T-helper 2 cell treated with Interferon-gamma antibody and Interleukin-4, amounts not matched to agents 5 μg/mL and 100 μg/mL, for 36 hours (primary cell): Measurements from ENCODE around the gene TNFAIP3.
A peak's percentile ranks its signal among the peaks of the same experiment; 100 is the strongest.

ENCODE experiments used
- DNase-seq: peaks from one replicate; pipeline ENCODE4 v3.0.0; 2021; ENCODE audit warnings: low spot score
- H3K27ac Mint-ChIP-seq: one replicate; pipeline ENCODE4 v1.8.0; 2021; ENCODE audit warnings: mild to moderate bottlenecking, mixed read lengths
- H3K27me3 Mint-ChIP-seq: one replicate; pipeline ENCODE4 v1.8.0; 2021; ENCODE audit warnings: low read depth, mixed read lengths
- H3K36me3 Mint-ChIP-seq: one replicate; pipeline ENCODE4 v1.8.0; 2021; ENCODE audit warnings: low read depth, mixed read lengths
- H3K4me1 Mint-ChIP-seq: one replicate; pipeline ENCODE4 v1.8.0; 2021; ENCODE audit warnings: low read depth, mixed read lengths
- H3K4me3 Mint-ChIP-seq: one replicate; pipeline ENCODE4 v1.8.0; 2022; ENCODE audit warnings: mild to moderate bottlenecking, moderate library complexity, mixed read lengths
- H3K9me3 Mint-ChIP-seq: one replicate; pipeline ENCODE4 v1.8.0; 2021; ENCODE audit warnings: mixed read lengths

Gene TNFAIP3

GRCh38 chr6:137873273-137873762 is 6.3 kb downstream of the TNFAIP3 start:
- peak; percentile 93 for DNase-seq
- H3K9me3 Mint-ChIP-seq = no peaks in the 10 kb centered on the region
- H3K36me3 Mint-ChIP-seq = peaks cover 76% of the 10 kb centered on the region
- H3K27ac Mint-ChIP-seq = peak overlapping the region; percentile 87
- H3K27me3 Mint-ChIP-seq = no peaks in the 10 kb centered on the region
- peak overlapping the region; percentile 87 for H3K4me3 Mint-ChIP-seq
- peaks cover 63% of the 10 kb centered on the region for H3K4me1 Mint-ChIP-seq

- Mint-ChIP-seq H3K4me3 (peak overlapping the region; percentile 87), H3K9me3 (no peaks in the 10 kb centered on the region), H3K36me3 (peaks cover 79% of the 10 kb centered on the region), H3K27me3 (no peaks in the 10 kb centered on the region), H3K4me1 (peaks cover 58% of the 10 kb centered on the region), H3K27ac (peak overlapping the region; percentile 2)
- DNase-seq = no peak
Observed at GRCh38 chr6:137874204-137875057, 7.4 kb downstream of the TNFAIP3 start.

- Mint-ChIP-seq H3K4me1 (peaks cover 53% of the 10 kb centered on the region), H3K36me3 (peaks cover 80% of the 10 kb centered on the region), H3K9me3 (no peaks in the 10 kb centered on the region), H3K4me3 (peak overlapping the region; percentile 32), H3K27me3 (no peaks in the 10 kb centered on the region), H3K27ac (peak overlapping the region; percentile 9)
- DNase-seq = no peak
Observed at GRCh38 chr6:137875058-137875520, 8.0 kb downstream of the TNFAIP3 start.

GRCh38 chr6:137875606-137876005 is 8.5 kb downstream of the TNFAIP3 start:
- Mint-ChIP-seq H3K9me3 (no peaks in the 10 kb centered on the region), H3K36me3 (peaks cover 84% of the 10 kb centered on the region), H3K27ac (peak overlapping the region; percentile 57), H3K4me1 (peaks cover 57% of the 10 kb centered on the region), H3K27me3 (no peaks in the 10 kb centered on the region), H3K4me3 (no peak overlapping the region)
- DNase-seq = no peak

- DNase-seq = no peak
- peaks cover 88% of the 10 kb centered on the region for H3K36me3 Mint-ChIP-seq
- no peaks in the 10 kb centered on the region for H3K27me3 Mint-ChIP-seq
- no peak overlapping the region for H3K27ac Mint-ChIP-seq
- H3K4me1 Mint-ChIP-seq = peaks cover 56% of the 10 kb centered on the region
- no peak overlapping the region for H3K4me3 Mint-ChIP-seq
- H3K9me3 Mint-ChIP-seq = no peaks in the 10 kb centered on the region
Observed at GRCh38 chr6:137876547-137876946, 9.5 kb downstream of the TNFAIP3 start.

GRCh38 chr6:137877113-137877512 is 10.1 kb downstream of the TNFAIP3 start:
- H3K4me3 Mint-ChIP-seq = no peak overlapping the region
- peaks cover 54% of the 10 kb centered on the region for H3K4me1 Mint-ChIP-seq
- no peaks in the 10 kb centered on the region for H3K9me3 Mint-ChIP-seq
- no peak for DNase-seq
- H3K36me3 Mint-ChIP-seq = peaks cover 86% of the 10 kb centered on the region
- H3K27me3 Mint-ChIP-seq = no peaks in the 10 kb centered on the region
- no peak overlapping the region for H3K27ac Mint-ChIP-seq

GRCh38 chr6:137877606-137878005 is 10.5 kb downstream of the TNFAIP3 start:
- Mint-ChIP-seq H3K36me3 (peaks cover 85% of the 10 kb centered on the region), H3K4me3 (no peak overlapping the region), H3K27me3 (no peaks in the 10 kb centered on the region), H3K4me1 (peaks cover 54% of the 10 kb centered on the region), H3K27ac (peak overlapping the region; percentile 20), H3K9me3 (no peaks in the 10 kb centered on the region)
- DNase-seq = no peak

- H3K4me1 Mint-ChIP-seq = peaks cover 52% of the 10 kb centered on the region
- peak overlapping the region; percentile 59 for H3K27ac Mint-ChIP-seq
- H3K27me3 Mint-ChIP-seq = no peaks in the 10 kb centered on the region
- H3K4me3 Mint-ChIP-seq = no peak overlapping the region
- DNase-seq = no peak
- peaks cover 85% of the 10 kb centered on the region for H3K36me3 Mint-ChIP-seq
- H3K9me3 Mint-ChIP-seq = no peaks in the 10 kb centered on the region
Observed at GRCh38 chr6:137878029-137878428, 11.0 kb downstream of the TNFAIP3 start.

- no peak overlapping the region for H3K4me3 Mint-ChIP-seq
- peak overlapping the region; percentile 59 for H3K27ac Mint-ChIP-seq
- H3K27me3 Mint-ChIP-seq = no peaks in the 10 kb centered on the region
- no peak for DNase-seq
- H3K36me3 Mint-ChIP-seq = peaks cover 83% of the 10 kb centered on the region
- peaks cover 51% of the 10 kb centered on the region for H3K4me1 Mint-ChIP-seq
- H3K9me3 Mint-ChIP-seq = no peaks in the 10 kb centered on the region
Observed at GRCh38 chr6:137878486-137879285, 11.6 kb downstream of the TNFAIP3 start.

- Mint-ChIP-seq H3K9me3 (no peaks in the 10 kb centered on the region), H3K36me3 (peaks cover 86% of the 10 kb centered on the region), H3K4me3 (no peak overlapping the region), H3K27ac (peak overlapping the region; percentile 52), H3K27me3 (no peaks in the 10 kb centered on the region), H3K4me1 (peaks cover 53% of the 10 kb centered on the region)
- DNase-seq = no peak
Observed at GRCh38 chr6:137879299-137879698, 12.2 kb downstream of the TNFAIP3 start.

- Mint-ChIP-seq H3K4me1 (peaks cover 50% of the 10 kb centered on the region), H3K9me3 (no peaks in the 10 kb centered on the region), H3K4me3 (no peak overlapping the region), H3K27me3 (no peaks in the 10 kb centered on the region), H3K36me3 (peaks cover 86% of the 10 kb centered on the region), H3K27ac (peak overlapping the region; percentile 71)
- no peak for DNase-seq
Observed at GRCh38 chr6:137879885-137880745, 13.1 kb downstream of the TNFAIP3 start.

GRCh38 chr6:137880746-137881521 is 13.9 kb downstream of the TNFAIP3 start:
- Mint-ChIP-seq H3K27ac (peak overlapping the region; percentile 71), H3K27me3 (no peaks in the 10 kb centered on the region), H3K4me1 (peaks cover 46% of the 10 kb centered on the region), H3K9me3 (peaks cover 4% of the 10 kb centered on the region), H3K4me3 (no peak overlapping the region), H3K36me3 (peaks cover 82% of the 10 kb centered on the region)
- DNase-seq = no peak

GRCh38 chr6:137881522-137881886 is 14.4 kb downstream of the TNFAIP3 start:
- H3K27me3 Mint-ChIP-seq = no peaks in the 10 kb centered on the region
- H3K27ac Mint-ChIP-seq = peak overlapping the region; percentile 71

More at GRCh38 chr6:137881522-137881886, 14.4 kb downstream of the TNFAIP3 start:
- H3K9me3 Mint-ChIP-seq = peaks cover 10% of the 10 kb centered on the region
- DNase-seq = no peak
- peaks cover 84% of the 10 kb centered on the region for H3K36me3 Mint-ChIP-seq
- H3K4me3 Mint-ChIP-seq = no peak overlapping the region
- peaks cover 49% of the 10 kb centered on the region for H3K4me1 Mint-ChIP-seq
